ENCODE results near the gene NES.

Gene NES

GRCh38 chr1:156690675-156691036 is 13.4 kb upstream of the NES start:
- H3K4me3 ChIP-seq (ENCODE audit: low read depth, low read length, poor library complexity, severe bottlenecking) = no peak overlapping the region

GRCh38 chr1:156689953-156690674 is 12.9 kb upstream of the NES start:
- H3K4me2 ChIP-seq (ENCODE audit: low read length) = no peak overlapping the region
- no peaks in the 10 kb centered on the region for H3K9me2 ChIP-seq (ENCODE audit: low read depth, low read length)
- no peak overlapping the region for H3K4me3 ChIP-seq (ENCODE audit: low read depth, low read length, poor library complexity, severe bottlenecking)
- no peak overlapping the region for H3K9ac ChIP-seq (ENCODE audit: low read length)
- H4K20me1 ChIP-seq (ENCODE audit: insufficient read depth, low read length) = no peaks in the 10 kb centered on the region
- H2AFZ ChIP-seq (ENCODE audit: low read length) = no peak overlapping the region
- H3K4me1 ChIP-seq (ENCODE audit: insufficient read depth, low read length, severe bottlenecking) = peaks cover 3% of the 10 kb centered on the region
- H3K79me2 ChIP-seq (ENCODE audit: insufficient read depth, low read length) = no peaks in the 10 kb centered on the region
- H3K9me3 ChIP-seq (ENCODE audit: low read length) = no peaks in the 10 kb centered on the region
- no peak for TF ChIP-seq EZH2 (IDR thresholded peaks at IDR 0.05; ENCODE audit: borderline replicate concordance, low read length)
- no peak for TF ChIP-seq CTCF (IDR thresholded peaks at IDR 0.05; ENCODE audit: low read length)
- H3K27me3 ChIP-seq (ENCODE audit: insufficient read depth, low read length) = peaks cover 11% of the 10 kb centered on the region
- H3K27ac ChIP-seq (ENCODE audit: low read depth, low read length, poor library complexity, severe bottlenecking) = no peak overlapping the region
- no peaks in the 10 kb centered on the region for H3K36me3 ChIP-seq (ENCODE audit: insufficient read depth, low read length)
- no peaks in the 10 kb centered on the region for H3F3A ChIP-seq (ENCODE audit: insufficient read depth, low read length)

More at GRCh38 chr1:156690675-156691036, 13.4 kb upstream of the NES start:
- Histone ChIP-seq H3K79me2 (ENCODE audit: insufficient read depth, low read length) (no peaks in the 10 kb centered on the region), H3F3A (ENCODE audit: insufficient read depth, low read length) (no peaks in the 10 kb centered on the region), H2AFZ (ENCODE audit: low read length) (no peak overlapping the region), H3K4me2 (ENCODE audit: low read length) (no peak overlapping the region), H3K9ac (ENCODE audit: low read length) (no peak overlapping the region), H3K27me3 (ENCODE audit: insufficient read depth, low read length) (peaks cover 11% of the 10 kb centered on the region), H3K27ac (ENCODE audit: low read depth, low read length, poor library complexity, severe bottlenecking) (no peak overlapping the region), H3K36me3 (ENCODE audit: insufficient read depth, low read length) (no peaks in the 10 kb centered on the region), H3K9me3 (ENCODE audit: low read length) (no peaks in the 10 kb centered on the region), H4K20me1 (ENCODE audit: insufficient read depth, low read length) (no peaks in the 10 kb centered on the region), H3K9me2 (ENCODE audit: low read depth, low read length) (no peaks in the 10 kb centered on the region), H3K4me1 (ENCODE audit: insufficient read depth, low read length, severe bottlenecking) (peaks cover 3% of the 10 kb centered on the region)
- no peak for TF ChIP-seq CTCF (IDR thresholded peaks at IDR 0.05; ENCODE audit: low read length)
- TF ChIP-seq EZH2 (IDR thresholded peaks at IDR 0.05; ENCODE audit: borderline replicate concordance, low read length) = no peak

GRCh38 chr1:156689035-156689952 is 12.1 kb upstream of the NES start:
- no peak overlapping the region for H3K9ac ChIP-seq (ENCODE audit: low read length)
- no peaks in the 10 kb centered on the region for H3K9me3 ChIP-seq (ENCODE audit: low read length)
- H3K4me1 ChIP-seq (ENCODE audit: insufficient read depth, low read length, severe bottlenecking) = peaks cover 3% of the 10 kb centered on the region
- peaks cover 11% of the 10 kb centered on the region for H3K27me3 ChIP-seq (ENCODE audit: insufficient read depth, low read length)
- peak overlapping the region; percentile 2; the same call in 1 of the 2 replicates for H3K4me2 ChIP-seq (ENCODE audit: low read length)
- no peaks in the 10 kb centered on the region for H3F3A ChIP-seq (ENCODE audit: insufficient read depth, low read length)
- no peak overlapping the region for H2AFZ ChIP-seq (ENCODE audit: low read length)
- H4K20me1 ChIP-seq (ENCODE audit: insufficient read depth, low read length) = no peaks in the 10 kb centered on the region
- H3K9me2 ChIP-seq (ENCODE audit: low read depth, low read length) = no peaks in the 10 kb centered on the region
- no peak for TF ChIP-seq EZH2 (IDR thresholded peaks at IDR 0.05; ENCODE audit: borderline replicate concordance, low read length)
- peak; percentile 77 for TF ChIP-seq CTCF (IDR thresholded peaks at IDR 0.05; ENCODE audit: low read length)
- H3K36me3 ChIP-seq (ENCODE audit: insufficient read depth, low read length) = no peaks in the 10 kb centered on the region
- no peaks in the 10 kb centered on the region for H3K79me2 ChIP-seq (ENCODE audit: insufficient read depth, low read length)
- no peak overlapping the region for H3K4me3 ChIP-seq (ENCODE audit: low read depth, low read length, poor library complexity, severe bottlenecking)
- H3K27ac ChIP-seq (ENCODE audit: low read depth, low read length, poor library complexity, severe bottlenecking) = no peak overlapping the region
